GM18867 (cell line): Measurements from ENCODE around the gene ITPR1.

Experiments used
- ATAC-seq: cut with Tn5 transposase; IDR thresholded peaks from one replicate; pipeline ENCODE4 v1.9.1; 2021; ENCODE audit warnings: mild to moderate bottlenecking, moderate library complexity; ENCODE audit not compliant: unreplicated experiment

ITPR1 gene

GRCh38 chr3:4736284-4736861 lies 243.2 kb downstream of the ITPR1 start:
- no peak for ATAC-seq

GRCh38 chr3:4738737-4739274 lies 245.7 kb downstream of the ITPR1 start:
- no peak for ATAC-seq

- ATAC-seq: no peak
Observed at GRCh38 chr3:4739289-4740236, 246.4 kb downstream of the ITPR1 start.

GRCh38 chr3:4740397-4741105 lies 247.4 kb downstream of the ITPR1 start:
- ATAC-seq: no peak

- ATAC-seq: no peak
Observed at GRCh38 chr3:4741106-4741403, 247.9 kb downstream of the ITPR1 start.

GRCh38 chr3:4741404-4742307 lies 248.5 kb downstream of the ITPR1 start:
- no peak for ATAC-seq

- no peak for ATAC-seq
Observed at GRCh38 chr3:4742359-4742758, 249.2 kb downstream of the ITPR1 start.

- ATAC-seq: no peak
Observed at GRCh38 chr3:4743371-4743770, 250.2 kb downstream of the ITPR1 start.

- ATAC-seq: no peak
Observed at GRCh38 chr3:4744405-4745234, 251.5 kb downstream of the ITPR1 start.

GRCh38 chr3:4745235-4745610 lies 252.1 kb downstream of the ITPR1 start:
- ATAC-seq: no peak

- ATAC-seq: no peak
Observed at GRCh38 chr3:4746241-4746958, 253.3 kb downstream of the ITPR1 start.

GRCh38 chr3:4748127-4748526 lies 255.0 kb downstream of the ITPR1 start:
- ATAC-seq: no peak

- ATAC-seq: peak; percentile 52
Observed at GRCh38 chr3:4748701-4749378, 255.7 kb downstream of the ITPR1 start.

GRCh38 chr3:4749567-4750002 lies 256.4 kb downstream of the ITPR1 start:
- peak; percentile 31 for ATAC-seq

- no peak for ATAC-seq
Observed at GRCh38 chr3:4750306-4750968, 257.3 kb downstream of the ITPR1 start.

GRCh38 chr3:4751029-4751501 lies 257.9 kb downstream of the ITPR1 start:
- no peak for ATAC-seq

- no peak for ATAC-seq
Observed at GRCh38 chr3:4751502-4752101, 258.5 kb downstream of the ITPR1 start.
